Activated CD8-positive, alpha-beta T cell treated with anti-CD3 and anti-CD28 coated beads for 36 hours (primary cell): Measurements from ENCODE around the gene SMOC2. TPM values are rescaled to one million over a fixed set of nuclear protein-coding genes. Genes with fewer than 3 reads are reported as not detected.

Experiments used
- ATAC-seq: fragments of 200-7000 bp; cut with Tn5 transposase; one replicate; pipeline ENCODE4 v1.10.0; 2021; ENCODE audit warnings: mild to moderate bottlenecking, moderate library complexity
- CTCF ChIA-PET: fragments of 350-600 bp; sonication (Branson Sonifier 250); formaldehyde crosslinking; loops from one replicate; lab custom pipeline; 2021; ENCODE audit warnings: antibody characterized with exemption; lab: Charles Lee
- POLR2A ChIA-PET: fragments of 350-600 bp; sonication (Branson Sonifier 250); formaldehyde crosslinking; loops from one replicate; lab custom pipeline; 2021; ENCODE audit warnings: antibody characterized with exemption; lab: Charles Lee
- DNase-seq: peaks from one replicate; pipeline ENCODE4 v3.0.0-alpha.2; 2020
- H3K27ac Mint-ChIP-seq: one replicate; pipeline ENCODE4 v1.8.0; 2021; ENCODE audit warnings: mild to moderate bottlenecking, mixed read lengths
- H3K27me3 Mint-ChIP-seq: one replicate; pipeline ENCODE4 v1.8.0; 2021; ENCODE audit warnings: mixed read lengths
- H3K36me3 Mint-ChIP-seq: one replicate; pipeline ENCODE4 v1.8.0; 2021; ENCODE audit warnings: low read depth, mixed read lengths
- H3K4me1 Mint-ChIP-seq: one replicate; pipeline ENCODE4 v1.8.0; 2021; ENCODE audit warnings: low read depth, mixed read lengths
- H3K4me3 Mint-ChIP-seq: one replicate; pipeline ENCODE4 v1.8.0; 2021; ENCODE audit warnings: mild to moderate bottlenecking, moderate library complexity, mixed read lengths
- H3K9me3 Mint-ChIP-seq: one replicate; pipeline ENCODE4 v1.8.0; 2021; ENCODE audit warnings: mixed read lengths
- CTCF ChIP-seq: fragments of 200-600 bp; IDR thresholded peaks from one replicate; pipeline ENCODE4 v1.8.0; 2022; ENCODE audit warnings: antibody characterized with exemption, mild to moderate bottlenecking
- intact Hi-C: fragments of 100-400 bp; cut with micrococcal nuclease; formaldehyde crosslinking; loops from one replicate; pipeline ENCODE4 v1.10.0; 2022
- total RNA-seq, 2 experiments: library from RNA; stranded (reverse); gene quantifications; one replicate each; pipeline ENCODE4 v1.2.3, GENCODE V29; 2021

Gene SMOC2
- total RNA-seq, 2 experiments from 2014 or later: not detected

- ATAC-seq (no peak), DNase-seq (no peak)
- intact Hi-C loops: no loop called here
- Mint-ChIP-seq H3K27ac (no peak overlapping the region), H3K4me1 (no peaks in the 10 kb centered on the region), H3K4me3 (no peak overlapping the region), H3K27me3 (no peaks in the 10 kb centered on the region), H3K36me3 (no peaks in the 10 kb centered on the region), H3K9me3 (no peaks in the 10 kb centered on the region)
- TF ChIP-seq CTCF: no peak
- ChIA-PET POLR2A (no interaction called here), CTCF (no interaction called here)
Measured at GRCh38 chr6:168684906-168685305, 243.9 kb downstream of the SMOC2 start.

- no peak for DNase-seq
- intact Hi-C loops: no loop called here
- no peak for ATAC-seq
- H3K4me1 Mint-ChIP-seq: no peaks in the 10 kb centered on the region
- no peak for TF ChIP-seq CTCF
- POLR2A ChIA-PET: no interaction called here
- CTCF ChIA-PET: no interaction called here
- H3K27ac Mint-ChIP-seq: no peak overlapping the region
- no peaks in the 10 kb centered on the region for H3K27me3 Mint-ChIP-seq
- no peaks in the 10 kb centered on the region for H3K36me3 Mint-ChIP-seq
- H3K4me3 Mint-ChIP-seq: no peak overlapping the region
- no peaks in the 10 kb centered on the region for H3K9me3 Mint-ChIP-seq
Measured at GRCh38 chr6:168686029-168686738, 245.2 kb downstream of the SMOC2 start.

GRCh38 chr6:168686831-168687730, 246.1 kb downstream of the SMOC2 start:
- intact Hi-C loops: no loop called here
- Mint-ChIP-seq H3K36me3 (no peaks in the 10 kb centered on the region), H3K27ac (no peak overlapping the region), H3K27me3 (no peaks in the 10 kb centered on the region), H3K9me3 (no peaks in the 10 kb centered on the region), H3K4me3 (no peak overlapping the region), H3K4me1 (no peaks in the 10 kb centered on the region)
- no peak for ATAC-seq
- ChIA-PET CTCF (no interaction called here), POLR2A (no interaction called here)
- no peak for TF ChIP-seq CTCF
- no peak for DNase-seq

GRCh38 chr6:168690271-168690670, 249.3 kb downstream of the SMOC2 start:
- H3K4me1 Mint-ChIP-seq: no peaks in the 10 kb centered on the region
- ChIA-PET POLR2A (no interaction called here), CTCF (no interaction called here)
- H3K9me3 Mint-ChIP-seq: no peaks in the 10 kb centered on the region
- no peak for ATAC-seq
- no peak overlapping the region for H3K4me3 Mint-ChIP-seq
- no peaks in the 10 kb centered on the region for H3K36me3 Mint-ChIP-seq
- no peaks in the 10 kb centered on the region for H3K27me3 Mint-ChIP-seq
- intact Hi-C loops: no loop called here
- H3K27ac Mint-ChIP-seq: no peak overlapping the region
- no peak for TF ChIP-seq CTCF
- no peak for DNase-seq

- Mint-ChIP-seq H3K27me3 (no peaks in the 10 kb centered on the region), H3K4me1 (no peaks in the 10 kb centered on the region), H3K27ac (no peak overlapping the region), H3K4me3 (no peak overlapping the region), H3K9me3 (no peaks in the 10 kb centered on the region), H3K36me3 (no peaks in the 10 kb centered on the region)
- ATAC-seq (no peak), DNase-seq (no peak)
- intact Hi-C loops: no loop called here
- POLR2A ChIA-PET: no interaction called here
- no peak for TF ChIP-seq CTCF
- CTCF ChIA-PET: no interaction called here
Measured at GRCh38 chr6:168691774-168692173, 250.8 kb downstream of the SMOC2 start.
